Endodermal cell (in vitro differentiated cells): ENCODE measurements around the gene PSMB10. TPM values are rescaled to one million over a fixed set of nuclear protein-coding genes. Genes with fewer than 3 reads are reported as not detected.

Experiments
- DNase-seq: peaks from one replicate; pipeline ENCODE4 v3.0.0-alpha.2; 2017
- H3K27ac ChIP-seq: 2 replicates; pipeline ENCODE4 v1.5.1; 2013; ENCODE audit warnings: mild to moderate bottlenecking, low read depth, low read length, moderate library complexity
- H3K27me3 ChIP-seq: 2 replicates; pipeline ENCODE4 v1.6.1; 2013; ENCODE audit warnings: mild to moderate bottlenecking, low read length, moderate library complexity; ENCODE audit not compliant: insufficient read depth, control insufficient read depth, poor library complexity, severe bottlenecking
- H3K36me3 ChIP-seq: 2 replicates; pipeline ENCODE4 v1.7.0; 2013; ENCODE audit warnings: mild to moderate bottlenecking, low read length, moderate library complexity; ENCODE audit not compliant: control insufficient read depth, insufficient read depth
- H3K4me1 ChIP-seq: one replicate; pipeline ENCODE4 v1.7.0; 2013; ENCODE audit warnings: low read length; ENCODE audit not compliant: control insufficient read depth, insufficient read depth
- H3K4me3 ChIP-seq: 2 replicates; pipeline ENCODE4 v1.5.1; 2013; ENCODE audit warnings: mild to moderate bottlenecking, low read length, moderate library complexity
- H3K9ac ChIP-seq: 2 replicates; pipeline ENCODE4 v1.6.1; 2013; ENCODE audit warnings: mild to moderate bottlenecking, low read length, moderate library complexity; ENCODE audit not compliant: poor library complexity, severe bottlenecking; ENCODE audit errors: extremely low read depth
- H3K9me3 ChIP-seq: 2 replicates; pipeline ENCODE4 v1.6.1; 2013; ENCODE audit warnings: mild to moderate bottlenecking, low read length, moderate library complexity; ENCODE audit not compliant: control insufficient read depth
- H3K27ac Mint-ChIP-seq: 2 replicates; pipeline ENCODE4 v1.8.0; 2020; ENCODE audit warnings: mixed read lengths
- H3K27me3 Mint-ChIP-seq: 2 replicates; pipeline ENCODE4 v1.8.0; 2021; ENCODE audit warnings: mild to moderate bottlenecking, mixed read lengths; ENCODE audit not compliant: insufficient read depth
- H3K36me3 Mint-ChIP-seq: 2 replicates; pipeline ENCODE4 v1.8.0; 2020; ENCODE audit warnings: low read depth, mixed read lengths
- H3K4me1 Mint-ChIP-seq: 2 replicates; pipeline ENCODE4 v1.8.0; 2020; ENCODE audit warnings: mixed read lengths
- H3K4me3 Mint-ChIP-seq: 2 replicates; pipeline ENCODE4 v1.8.0; 2020; ENCODE audit warnings: mild to moderate bottlenecking, moderate library complexity, mixed read lengths
- H3K9me3 Mint-ChIP-seq: 2 replicates; pipeline ENCODE4 v1.8.0; 2020; ENCODE audit warnings: mild to moderate bottlenecking, mixed read lengths
- CTCF ChIP-seq: fragments of 200-600 bp; sonication (generic); conservative IDR thresholded peaks from 2 replicates; pipeline ENCODE4 v1.5.0; 2021; ENCODE audit warnings: antibody characterized with exemption, mild to moderate bottlenecking
- WGBS, 2 experiments: methylation state at CpG; one replicate each; pipeline versions ENCODE4 v1.1.5 to v1.1.7; 2013; ENCODE audit warnings: missing lambda C conversion rate in 2 of 2, mixed read lengths in 1 of 2; ENCODE audit not compliant: insufficient coverage in 1 of 2, insufficient read length in 1 of 2; 5-methylcytosine and 5-hydroxymethylcytosine counted together
- total RNA-seq, 2 donors: library from RNA; stranded (reverse); fragmentation: NEBNext Ultra II Directional in 1 of 2; extraction: Animal tissue kit (Norgen Biotek cat#: 25700) in 1 of 2; gene quantifications; 2 replicates in 1 of 2; 3 replicates in 1 of 2; pipeline ENCODE4 v1.2.1, GENCODE V29; 2021

PSMB10 gene
- total RNA-seq, 2 donors from 2014 or later = 15.5 to 16.5 TPM

GRCh38 chr16:67943619-67944504, 7.2 kb upstream of the PSMB10 start, which contains the start of gene LCAT:
Gene LCAT, minus strand, starts transcription at chr16:67944120. Its CDS starts 19 bp downstream, at chr16:67944101.
- WGBS, 2 experiments = 88 to 89% methylated on average over 11 to 23 of the region's 23 CpGs
- TF ChIP-seq CTCF = peak; percentile 41
- Mint-ChIP-seq H3K4me3 (no peak within 1 kb of the TSS), H3K27ac (no peak within 1 kb of the TSS), H3K9me3 (no peaks in the 10 kb centered on the region), H3K4me1 (peaks cover 6% of the 10 kb centered on the region), H3K36me3 (peaks cover 16% of the 10 kb centered on the region), H3K27me3 (no peaks in the 10 kb centered on the region)
- no peaks in the 10 kb centered on the region for H3K27me3 ChIP-seq
- H3K9me3 ChIP-seq = no peaks in the 10 kb centered on the region
- no peak for DNase-seq
- H3K27ac ChIP-seq = peak within 1 kb of the TSS; percentile 70
- no peak within 1 kb of the TSS for H3K9ac ChIP-seq
- peaks cover 10% of the 10 kb centered on the region for H3K4me1 ChIP-seq
- H3K4me3 ChIP-seq = no peak within 1 kb of the TSS
- peaks cover 38% of the 10 kb centered on the region for H3K36me3 ChIP-seq

- Histone ChIP-seq H3K4me1 (peaks cover 10% of the 10 kb centered on the region), H3K27me3 (no peaks in the 10 kb centered on the region), H3K36me3 (peaks cover 38% of the 10 kb centered on the region), H3K27ac (peak overlapping the region; percentile 70), H3K9me3 (no peaks in the 10 kb centered on the region), H3K4me3 (no peak overlapping the region), H3K9ac (no peak overlapping the region)
- Mint-ChIP-seq H3K27me3 (no peaks in the 10 kb centered on the region), H3K27ac (no peak overlapping the region), H3K9me3 (no peaks in the 10 kb centered on the region), H3K4me1 (peaks cover 6% of the 10 kb centered on the region), H3K36me3 (peaks cover 13% of the 10 kb centered on the region), H3K4me3 (no peak overlapping the region)
- DNase-seq = no peak
- no peak for TF ChIP-seq CTCF
- WGBS, 2 experiments = 92% methylated on average over 3 to 6 of the region's 6 CpGs
These were observed 6.6 kb upstream of the PSMB10 start for GRCh38 chr16:67943256-67943618.

GRCh38 chr16:67942510-67943255, 6.0 kb upstream of the PSMB10 start:
- Mint-ChIP-seq H3K4me1 (peaks cover 6% of the 10 kb centered on the region), H3K9me3 (no peaks in the 10 kb centered on the region), H3K36me3 (peaks cover 13% of the 10 kb centered on the region), H3K27ac (no peak overlapping the region), H3K4me3 (no peak overlapping the region), H3K27me3 (no peaks in the 10 kb centered on the region)
- Histone ChIP-seq H3K9me3 (no peaks in the 10 kb centered on the region), H3K4me3 (no peak overlapping the region), H3K27me3 (no peaks in the 10 kb centered on the region), H3K27ac (peak overlapping the region; percentile 32), H3K9ac (no peak overlapping the region), H3K4me1 (peaks cover 10% of the 10 kb centered on the region), H3K36me3 (peaks cover 35% of the 10 kb centered on the region)
- no peak for TF ChIP-seq CTCF
- 94 to 98% methylated on average over 22 to 27 of the region's 27 CpGs for WGBS, 2 experiments
- DNase-seq = no peak
